ENCODE data around the gene SH3GLB2. TPM values are rescaled to one million over a fixed set of nuclear protein-coding genes. Genes with fewer than 3 reads are reported as not detected.

Gene SH3GLB2
- total RNA-seq (2014; rRNA removed; shearing (Covaris generic); ENCODE audit: low replicate concordance): 36.7 and 42.7 TPM in 2 replicates

- Histone ChIP-seq H3K4me3 (peak within 1 kb of the TSS; percentile 65), H3K36me3 (no peaks in the 10 kb centered on the region), H3K27me3 (no peaks in the 10 kb centered on the region), H3K9me3 (no peaks in the 10 kb centered on the region)
- peak; percentile 88 for DNase-seq
These were observed at the start of gene SH3GLB2 for GRCh38 chr9:129028192-129028966. Gene SH3GLB2, minus strand, starts transcription at chr9:129028331. Its CDS starts 177 bp downstream, at chr9:129028154.

GRCh38 chr9:129077236-129077635, 49.1 kb upstream of the SH3GLB2 start:
- H3K36me3 ChIP-seq: no peaks in the 10 kb centered on the region
- no peaks in the 10 kb centered on the region for H3K9me3 ChIP-seq
- no peak for DNase-seq
- H3K27me3 ChIP-seq: no peaks in the 10 kb centered on the region
- no peak overlapping the region for H3K4me3 ChIP-seq

- DNase-seq: no peak
- Histone ChIP-seq H3K36me3 (no peaks in the 10 kb centered on the region), H3K4me3 (no peak overlapping the region), H3K9me3 (no peaks in the 10 kb centered on the region), H3K27me3 (no peaks in the 10 kb centered on the region)
These were observed 48.5 kb upstream of the SH3GLB2 start for GRCh38 chr9:129076640-129077037.

GRCh38 chr9:129075996-129076639, 48.0 kb upstream of the SH3GLB2 start:
- Histone ChIP-seq H3K36me3 (no peaks in the 10 kb centered on the region), H3K9me3 (no peaks in the 10 kb centered on the region), H3K27me3 (no peaks in the 10 kb centered on the region), H3K4me3 (no peak overlapping the region)
- DNase-seq: no peak

GRCh38 chr9:129074106-129074505, 46.0 kb upstream of the SH3GLB2 start:
- H3K4me3 ChIP-seq: no peak overlapping the region
- no peaks in the 10 kb centered on the region for H3K9me3 ChIP-seq
- no peaks in the 10 kb centered on the region for H3K27me3 ChIP-seq
- H3K36me3 ChIP-seq: no peaks in the 10 kb centered on the region
- DNase-seq: no peak

GRCh38 chr9:129073404-129073803, 45.3 kb upstream of the SH3GLB2 start:
- H3K27me3 ChIP-seq: no peaks in the 10 kb centered on the region
- DNase-seq: no peak
- H3K36me3 ChIP-seq: no peaks in the 10 kb centered on the region
- no peaks in the 10 kb centered on the region for H3K9me3 ChIP-seq
- no peak overlapping the region for H3K4me3 ChIP-seq

GRCh38 chr9:129072171-129072570, 44.0 kb upstream of the SH3GLB2 start:
- no peaks in the 10 kb centered on the region for H3K9me3 ChIP-seq
- no peaks in the 10 kb centered on the region for H3K27me3 ChIP-seq
- no peak overlapping the region for H3K4me3 ChIP-seq
- no peak for DNase-seq
- H3K36me3 ChIP-seq: no peaks in the 10 kb centered on the region

- no peaks in the 10 kb centered on the region for H3K27me3 ChIP-seq
- no peaks in the 10 kb centered on the region for H3K9me3 ChIP-seq
- no peaks in the 10 kb centered on the region for H3K36me3 ChIP-seq
- H3K4me3 ChIP-seq: no peak overlapping the region
- DNase-seq: no peak
These were observed 43.5 kb upstream of the SH3GLB2 start for GRCh38 chr9:129071526-129072126.

GRCh38 chr9:129070696-129071525, 42.8 kb upstream of the SH3GLB2 start:
- no peak for DNase-seq
- Histone ChIP-seq H3K36me3 (no peaks in the 10 kb centered on the region), H3K4me3 (no peak overlapping the region), H3K27me3 (no peaks in the 10 kb centered on the region), H3K9me3 (no peaks in the 10 kb centered on the region)

GRCh38 chr9:129069862-129070641, 41.9 kb upstream of the SH3GLB2 start:
- Histone ChIP-seq H3K9me3 (no peaks in the 10 kb centered on the region), H3K36me3 (no peaks in the 10 kb centered on the region), H3K27me3 (no peaks in the 10 kb centered on the region), H3K4me3 (no peak overlapping the region)
- no peak for DNase-seq

- H3K4me3 ChIP-seq: no peak overlapping the region
- DNase-seq: no peak
- H3K36me3 ChIP-seq: no peaks in the 10 kb centered on the region
- H3K27me3 ChIP-seq: no peaks in the 10 kb centered on the region
- H3K9me3 ChIP-seq: no peaks in the 10 kb centered on the region
These were observed 41.1 kb upstream of the SH3GLB2 start for GRCh38 chr9:129068990-129069861.

- H3K9me3 ChIP-seq: no peaks in the 10 kb centered on the region
- H3K36me3 ChIP-seq: no peaks in the 10 kb centered on the region
- DNase-seq: no peak
- H3K4me3 ChIP-seq: no peak overlapping the region
- no peaks in the 10 kb centered on the region for H3K27me3 ChIP-seq
These were observed 40.0 kb upstream of the SH3GLB2 start for GRCh38 chr9:129068110-129068509.

GRCh38 chr9:129064499-129064908, 36.4 kb upstream of the SH3GLB2 start:
- no peak for DNase-seq
- H3K9me3 ChIP-seq: no peaks in the 10 kb centered on the region
- H3K27me3 ChIP-seq: no peaks in the 10 kb centered on the region
- H3K36me3 ChIP-seq: no peaks in the 10 kb centered on the region
- no peak overlapping the region for H3K4me3 ChIP-seq

- no peak for DNase-seq
- no peaks in the 10 kb centered on the region for H3K9me3 ChIP-seq
- no peaks in the 10 kb centered on the region for H3K36me3 ChIP-seq
- H3K27me3 ChIP-seq: no peaks in the 10 kb centered on the region
- H3K4me3 ChIP-seq: no peak overlapping the region
These were observed 34.9 kb upstream of the SH3GLB2 start for GRCh38 chr9:129063061-129063460.

- no peak overlapping the region for H3K4me3 ChIP-seq
- H3K27me3 ChIP-seq: no peaks in the 10 kb centered on the region
- H3K9me3 ChIP-seq: no peaks in the 10 kb centered on the region
- no peak for DNase-seq
- H3K36me3 ChIP-seq: no peaks in the 10 kb centered on the region
These were observed 32.9 kb upstream of the SH3GLB2 start for GRCh38 chr9:129060991-129061390.

Data from MG63 (cell line).